Panc1 (cell line): ENCODE measurements around the gene GYPC.

Experiments
- POLR2AphosphoS5 ChIP-seq: IDR thresholded peaks from 2 replicates; pipeline ENCODE4 v1.6.1; 2012; ENCODE audit warnings: mild to moderate bottlenecking, low read depth, low read length, moderate library complexity
- TF ChIP-seq, protein P1 (sequence below), 2 experiments: IDR thresholded peaks; 2 replicates each; pipeline ENCODE4 v1.6.1; 2011 to 2012; ENCODE audit warnings: low read depth in 2 of 2, control low read depth in 1 of 2, low read length in 1 of 2, mild to moderate bottlenecking in 1 of 2, moderate library complexity in 1 of 2; ENCODE audit not compliant: insufficient read depth in 1 of 2
- TF ChIP-seq, protein P2 (sequence below): fragments of 450-650 bp; IDR thresholded peaks from 2 replicates; pipeline ENCODE4 v1.5.1; 2017; ENCODE audit warnings: mild to moderate bottlenecking

DNA sequence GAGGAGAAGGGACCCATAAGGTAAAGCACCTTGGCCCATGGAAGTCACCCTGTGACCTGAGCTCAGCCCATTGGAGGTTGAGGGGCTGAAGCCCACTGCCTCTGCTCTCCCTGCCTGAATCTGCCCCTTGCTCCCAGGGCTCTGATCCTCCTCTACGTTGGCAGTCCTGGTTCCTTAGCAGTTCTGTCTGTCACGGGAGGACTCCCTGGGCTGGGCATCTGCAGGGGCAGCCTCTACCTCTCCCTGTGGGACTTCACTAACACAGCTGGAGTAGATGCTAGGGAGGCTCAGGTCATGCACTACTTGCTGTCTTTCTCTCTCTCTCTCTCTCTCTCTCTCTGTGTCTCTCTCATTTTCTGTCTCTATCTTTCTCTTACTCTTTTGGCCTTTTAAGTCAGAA lies 8.7 kb downstream of the GYPC start:
- TF ChIP-seq, protein P1, sequence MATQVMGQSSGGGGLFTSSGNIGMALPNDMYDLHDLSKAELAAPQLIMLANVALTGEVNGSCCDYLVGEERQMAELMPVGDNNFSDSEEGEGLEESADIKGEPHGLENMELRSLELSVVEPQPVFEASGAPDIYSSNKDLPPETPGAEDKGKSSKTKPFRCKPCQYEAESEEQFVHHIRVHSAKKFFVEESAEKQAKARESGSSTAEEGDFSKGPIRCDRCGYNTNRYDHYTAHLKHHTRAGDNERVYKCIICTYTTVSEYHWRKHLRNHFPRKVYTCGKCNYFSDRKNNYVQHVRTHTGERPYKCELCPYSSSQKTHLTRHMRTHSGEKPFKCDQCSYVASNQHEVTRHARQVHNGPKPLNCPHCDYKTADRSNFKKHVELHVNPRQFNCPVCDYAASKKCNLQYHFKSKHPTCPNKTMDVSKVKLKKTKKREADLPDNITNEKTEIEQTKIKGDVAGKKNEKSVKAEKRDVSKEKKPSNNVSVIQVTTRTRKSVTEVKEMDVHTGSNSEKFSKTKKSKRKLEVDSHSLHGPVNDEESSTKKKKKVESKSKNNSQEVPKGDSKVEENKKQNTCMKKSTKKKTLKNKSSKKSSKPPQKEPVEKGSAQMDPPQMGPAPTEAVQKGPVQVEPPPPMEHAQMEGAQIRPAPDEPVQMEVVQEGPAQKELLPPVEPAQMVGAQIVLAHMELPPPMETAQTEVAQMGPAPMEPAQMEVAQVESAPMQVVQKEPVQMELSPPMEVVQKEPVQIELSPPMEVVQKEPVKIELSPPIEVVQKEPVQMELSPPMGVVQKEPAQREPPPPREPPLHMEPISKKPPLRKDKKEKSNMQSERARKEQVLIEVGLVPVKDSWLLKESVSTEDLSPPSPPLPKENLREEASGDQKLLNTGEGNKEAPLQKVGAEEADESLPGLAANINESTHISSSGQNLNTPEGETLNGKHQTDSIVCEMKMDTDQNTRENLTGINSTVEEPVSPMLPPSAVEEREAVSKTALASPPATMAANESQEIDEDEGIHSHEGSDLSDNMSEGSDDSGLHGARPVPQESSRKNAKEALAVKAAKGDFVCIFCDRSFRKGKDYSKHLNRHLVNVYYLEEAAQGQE (IDR thresholded peaks at IDR 0.05; ENCODE audit: insufficient read depth in 1 of 2, low read depth in 2 of 2, low read length in 1 of 2), result no peak
- TF ChIP-seq, protein P2, sequence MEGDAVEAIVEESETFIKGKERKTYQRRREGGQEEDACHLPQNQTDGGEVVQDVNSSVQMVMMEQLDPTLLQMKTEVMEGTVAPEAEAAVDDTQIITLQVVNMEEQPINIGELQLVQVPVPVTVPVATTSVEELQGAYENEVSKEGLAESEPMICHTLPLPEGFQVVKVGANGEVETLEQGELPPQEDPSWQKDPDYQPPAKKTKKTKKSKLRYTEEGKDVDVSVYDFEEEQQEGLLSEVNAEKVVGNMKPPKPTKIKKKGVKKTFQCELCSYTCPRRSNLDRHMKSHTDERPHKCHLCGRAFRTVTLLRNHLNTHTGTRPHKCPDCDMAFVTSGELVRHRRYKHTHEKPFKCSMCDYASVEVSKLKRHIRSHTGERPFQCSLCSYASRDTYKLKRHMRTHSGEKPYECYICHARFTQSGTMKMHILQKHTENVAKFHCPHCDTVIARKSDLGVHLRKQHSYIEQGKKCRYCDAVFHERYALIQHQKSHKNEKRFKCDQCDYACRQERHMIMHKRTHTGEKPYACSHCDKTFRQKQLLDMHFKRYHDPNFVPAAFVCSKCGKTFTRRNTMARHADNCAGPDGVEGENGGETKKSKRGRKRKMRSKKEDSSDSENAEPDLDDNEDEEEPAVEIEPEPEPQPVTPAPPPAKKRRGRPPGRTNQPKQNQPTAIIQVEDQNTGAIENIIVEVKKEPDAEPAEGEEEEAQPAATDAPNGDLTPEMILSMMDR, result no peak
- TF ChIP-seq POLR2AphosphoS5, result no peak
